Mesodermal cell (in vitro differentiated cells): ENCODE measurements around the gene JUN.
"Not testable (repeated sequence)": the region's sequence is repeated elsewhere in the genome, so short reads cannot be mapped to it uniquely, and the experiment has no call there.

Source experiments
- H3K27ac ChIP-seq: 2 replicates; pipeline ENCODE4 v1.7.0; 2013; ENCODE audit warnings: mild to moderate bottlenecking, low read depth, low read length, moderate library complexity; ENCODE audit not compliant: severe bottlenecking
- H3K36me3 ChIP-seq: 2 replicates; pipeline ENCODE4 v1.7.1; 2013; ENCODE audit warnings: mild to moderate bottlenecking, low read length, moderate library complexity; ENCODE audit not compliant: control insufficient read depth, insufficient read depth
- H3K4me1 ChIP-seq: one replicate; pipeline ENCODE4 v1.7.1; 2013; ENCODE audit warnings: mild to moderate bottlenecking, low read length; ENCODE audit not compliant: insufficient read depth, control insufficient read depth, poor library complexity, severe bottlenecking
- H3K4me3 ChIP-seq: 2 replicates; pipeline ENCODE4 v1.7.0; 2013; ENCODE audit warnings: low read length, control low read depth, mild to moderate bottlenecking; ENCODE audit not compliant: insufficient read depth, poor library complexity, severe bottlenecking; ENCODE audit errors: extremely low read depth
- H3K9me3 ChIP-seq: 2 replicates; pipeline ENCODE4 v1.7.1; 2013; ENCODE audit warnings: mild to moderate bottlenecking, low read length, moderate library complexity; ENCODE audit not compliant: control insufficient read depth
- WGBS, 2 experiments: methylation state at CpG; one replicate each; pipeline ENCODE4 v1.1.5; 2013; ENCODE audit warnings: missing lambda C conversion rate in 2 of 2; ENCODE audit not compliant: insufficient coverage in 2 of 2; 5-methylcytosine and 5-hydroxymethylcytosine counted together

Gene JUN

DNA sequence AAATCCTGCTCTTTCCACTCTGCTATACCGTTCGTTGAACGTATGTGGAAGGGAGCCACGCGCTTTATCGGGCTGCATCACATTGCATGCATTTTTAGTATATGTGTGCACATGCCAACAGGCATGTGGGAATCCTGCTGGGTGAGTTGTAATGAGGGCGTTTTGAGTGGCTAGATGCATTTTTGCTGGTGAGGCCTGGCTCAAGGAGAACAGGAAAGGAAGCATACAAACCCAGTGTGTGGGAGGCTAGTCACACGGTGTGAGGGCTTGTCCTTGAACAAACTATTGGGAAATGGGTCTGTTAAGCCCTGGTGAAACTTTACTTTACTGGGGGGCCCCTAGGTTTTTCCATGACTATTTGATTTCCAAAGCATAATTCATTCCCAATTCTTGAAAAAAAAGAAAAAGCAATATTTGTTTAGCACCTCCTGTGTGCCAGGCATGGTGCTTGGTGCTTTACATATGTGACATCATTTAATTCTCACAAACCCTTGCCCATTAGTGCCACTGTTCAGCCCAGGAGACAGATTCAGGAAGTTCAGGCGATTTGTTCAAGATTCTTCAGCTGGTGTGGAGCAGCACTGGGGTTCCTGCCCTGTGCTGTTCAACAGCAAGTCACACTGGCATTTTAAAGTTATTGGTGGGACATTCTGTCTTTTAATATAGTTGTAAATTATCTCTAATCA lies 25.6 kb upstream of the JUN start:
- 90 to 96% methylated on average over 7 to 8 of the region's 9 CpGs for WGBS, 2 experiments
- Histone ChIP-seq H3K4me3 (no peak overlapping the region), H3K9me3 (no peaks in the 10 kb centered on the region), H3K4me1 (no peaks in the 10 kb centered on the region), H3K27ac (no peak overlapping the region), H3K36me3 (no peaks in the 10 kb centered on the region)

- no peaks in the 10 kb centered on the region for H3K36me3 ChIP-seq
- 50 to 82% methylated on average over 1 to 2 of the region's 2 CpGs for WGBS, 2 experiments
- H3K9me3 ChIP-seq: no peaks in the 10 kb centered on the region
- no peaks in the 10 kb centered on the region for H3K4me1 ChIP-seq
- no peak overlapping the region for H3K4me3 ChIP-seq
- no peak overlapping the region for H3K27ac ChIP-seq
Measured at GRCh38 chr1:58808077-58808476, 24.2 kb upstream of the JUN start.

DNA sequence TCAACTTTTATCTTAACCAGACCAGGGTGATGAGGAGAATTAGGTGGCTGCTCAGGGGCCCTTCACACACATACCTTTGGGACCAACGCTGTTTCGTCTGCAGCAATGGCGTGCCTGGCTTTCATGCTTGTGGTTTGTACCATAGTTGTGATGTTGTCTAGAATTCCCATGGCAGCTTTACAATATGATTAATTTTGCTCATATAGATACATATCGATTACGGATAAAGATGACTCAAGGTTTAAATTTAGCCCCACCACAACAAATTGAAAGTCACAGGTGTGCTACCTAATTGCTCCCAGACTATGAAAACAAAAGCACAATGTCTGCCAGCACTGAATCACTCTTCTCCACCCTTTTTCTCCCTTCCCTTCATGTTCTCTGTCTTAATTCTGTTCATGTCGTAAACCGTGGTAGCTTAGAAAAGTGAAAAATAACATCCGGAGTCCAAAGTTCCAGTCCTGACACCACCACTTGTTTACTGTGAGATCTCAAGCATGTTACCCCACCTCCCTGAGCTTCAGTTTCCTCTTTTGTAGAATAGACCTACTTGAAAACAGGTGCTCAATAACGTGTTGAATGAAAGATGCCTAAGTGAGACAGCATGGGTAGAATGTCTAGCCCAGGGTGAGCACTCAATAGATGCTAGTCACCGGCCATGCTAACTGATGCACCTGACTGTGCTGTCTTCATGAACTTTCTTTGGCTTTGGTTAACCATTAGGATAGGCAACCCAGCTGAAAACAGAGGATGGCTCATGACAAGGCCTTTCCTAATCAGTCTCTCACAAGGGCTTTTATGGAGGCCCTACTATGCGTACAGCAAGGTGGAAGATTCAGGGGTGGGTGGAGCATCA lies 22.1 kb upstream of the JUN start:
- Histone ChIP-seq H3K4me3 (no peak overlapping the region), H3K36me3 (no peaks in the 10 kb centered on the region), H3K4me1 (no peaks in the 10 kb centered on the region), H3K27ac (no peak overlapping the region), H3K9me3 (no peaks in the 10 kb centered on the region)
- 95 to 98% methylated on average over 6 to 8 of the region's 11 CpGs for WGBS, 2 experiments

DNA sequence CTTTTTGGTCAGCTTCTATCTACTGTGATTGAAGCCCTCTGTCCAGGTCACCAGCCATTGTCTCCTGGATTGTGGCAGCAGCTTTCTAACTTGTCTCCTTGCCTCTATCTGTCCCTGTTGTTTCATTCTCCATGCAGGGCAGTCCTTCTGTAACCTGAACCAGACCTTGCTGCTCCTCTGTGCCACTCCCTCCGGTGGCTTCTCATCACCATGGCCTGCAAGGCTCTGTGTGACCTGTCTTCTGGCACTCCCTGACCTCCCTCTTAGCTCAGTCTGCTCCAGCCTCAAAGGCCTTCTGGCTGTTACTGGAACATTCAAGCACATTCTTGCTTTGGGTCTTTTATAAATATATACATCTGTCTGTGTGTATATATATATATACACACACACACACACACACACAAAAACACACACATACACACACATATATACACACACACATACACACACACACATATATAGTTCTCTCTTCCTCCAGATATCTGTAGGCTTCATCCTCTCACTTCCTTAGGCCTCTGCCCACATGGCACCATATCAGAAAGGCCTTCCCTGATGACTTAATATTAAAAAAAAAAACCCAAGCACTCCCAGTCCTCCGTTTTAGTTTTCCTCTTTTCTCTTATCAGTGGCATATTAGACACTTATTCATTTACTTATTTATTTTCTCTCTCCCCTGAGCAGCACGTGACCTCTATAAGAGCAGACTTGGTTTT lies 21.2 kb upstream of the JUN start:
- WGBS, 2 experiments: 61 to 70% methylated on average over 2 of the region's 3 CpGs
- Histone ChIP-seq H3K9me3 (no peaks in the 10 kb centered on the region), H3K27ac (no peak overlapping the region), H3K36me3 (no peaks in the 10 kb centered on the region), H3K4me3 (no peak overlapping the region), H3K4me1 (no peaks in the 10 kb centered on the region)

- WGBS, 2 experiments: 86 to 100% methylated on average over 1 of the region's 2 CpGs
- H3K27ac ChIP-seq: no peak overlapping the region
- no peaks in the 10 kb centered on the region for H3K4me1 ChIP-seq
- H3K36me3 ChIP-seq: no peaks in the 10 kb centered on the region
- H3K4me3 ChIP-seq: no peak overlapping the region
- H3K9me3 ChIP-seq: no peaks in the 10 kb centered on the region
Measured at GRCh38 chr1:58803858-58804257, 20.0 kb upstream of the JUN start.

- WGBS, 2 experiments: 60 to 86% methylated on average over 1 to 2 of the region's 5 CpGs
- no peaks in the 10 kb centered on the region for H3K36me3 ChIP-seq
- H3K9me3 ChIP-seq: no peaks in the 10 kb centered on the region
- H3K27ac ChIP-seq: no peak overlapping the region
- H3K4me3 ChIP-seq: no peak overlapping the region
- no peaks in the 10 kb centered on the region for H3K4me1 ChIP-seq
Measured at GRCh38 chr1:58802640-58803399, 19.0 kb upstream of the JUN start.

- H3K9me3 ChIP-seq, H3K4me3 ChIP-seq, H3K4me1 ChIP-seq, H3K36me3 ChIP-seq, H3K27ac ChIP-seq: not testable (repeated sequence)
- no CpG with 5 or more reads among the region's 1 CpG for WGBS, 2 experiments
Measured at GRCh38 chr1:58801286-58801685, 17.4 kb upstream of the JUN start.

DNA sequence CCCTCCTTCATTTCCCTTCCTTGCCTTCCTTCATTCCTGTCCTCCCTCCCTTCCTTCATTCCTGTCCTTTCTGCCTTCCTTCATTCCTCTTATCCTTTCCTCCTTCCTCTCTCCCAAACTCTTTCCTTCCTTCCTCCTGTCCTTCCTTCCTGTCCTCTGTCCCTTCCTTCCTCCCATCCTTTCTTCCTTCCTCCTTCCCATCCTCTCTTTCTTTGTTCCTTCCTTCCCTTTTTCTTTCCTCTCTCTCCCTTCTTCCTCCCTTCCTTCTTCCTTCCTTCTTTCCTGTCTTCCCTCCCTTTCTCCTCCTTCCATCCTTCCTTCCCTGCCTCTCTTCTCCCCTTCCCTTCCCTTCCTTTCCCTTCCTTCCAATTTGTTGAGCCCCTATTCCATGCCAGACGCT lies 15.8 kb upstream of the JUN start:
- Histone ChIP-seq H3K4me3 (no peak overlapping the region), H3K27ac (no peak overlapping the region), H3K36me3 (no peaks in the 10 kb centered on the region), H3K4me1 (no peaks in the 10 kb centered on the region), H3K9me3 (no peaks in the 10 kb centered on the region)
- WGBS, 2 experiments: 80 to 100% methylated on average over 1 of the region's 1 CpG

GRCh38 chr1:58798910-58799442 lies 15.1 kb upstream of the JUN start:
- Histone ChIP-seq H3K4me3 (no peak overlapping the region), H3K4me1 (no peaks in the 10 kb centered on the region), H3K9me3 (no peaks in the 10 kb centered on the region), H3K36me3 (no peaks in the 10 kb centered on the region), H3K27ac (no peak overlapping the region)
- WGBS, 2 experiments: 86% methylated on average over 1 of the region's 1 CpG; no CpG with 5 or more reads in 1 of the 2 experiments

- Histone ChIP-seq H3K36me3 (no peaks in the 10 kb centered on the region), H3K4me3 (no peak overlapping the region), H3K4me1 (no peaks in the 10 kb centered on the region), H3K9me3 (no peaks in the 10 kb centered on the region), H3K27ac (no peak overlapping the region)
Measured at GRCh38 chr1:58796416-58796815, 12.6 kb upstream of the JUN start.
